Liver (tissue), 9 donors: ENCODE results near the gene HLCS. TPM values are rescaled to one million over a fixed set of nuclear protein-coding genes. Genes with fewer than 3 reads are reported as not detected.

Experiments
- DNase-seq: peaks from one replicate; pipeline ENCODE4 v3.0.0-alpha.2; 2017; ENCODE audit warnings: low spot score
- H3K27ac ChIP-seq, 2 donors: one replicate each; pipeline ENCODE4 v1.7.0; 2013; ENCODE audit warnings: inconsistent platforms in 2 of 2, low read length in 2 of 2, control low read depth in 1 of 2, low read depth in 1 of 2, mild to moderate bottlenecking in 1 of 2
- H3K27me3 ChIP-seq, 4 donors: one replicate each; pipeline versions ENCODE4 v1.6.1 to v1.7.0; 2013; ENCODE audit warnings: low read length in 3 of 4, inconsistent platforms in 1 of 4, mild to moderate bottlenecking in 1 of 4, moderate library complexity in 1 of 4; ENCODE audit not compliant: control insufficient read depth in 4 of 4, insufficient read depth in 4 of 4
- H3K36me3 ChIP-seq, 4 donors: one replicate each; pipeline versions ENCODE4 v1.6.1 to v1.7.0; 2013; ENCODE audit warnings: low read length in 3 of 4, mild to moderate bottlenecking in 3 of 4, low read depth in 1 of 4, moderate library complexity in 1 of 4; ENCODE audit not compliant: control insufficient read depth in 4 of 4, insufficient read depth in 3 of 4
- H3K4me1 ChIP-seq, 4 donors: one replicate each; pipeline versions ENCODE4 v1.6.1 to v1.7.0; 2013; ENCODE audit warnings: low read length in 3 of 4, mild to moderate bottlenecking in 3 of 4, moderate library complexity in 1 of 4; ENCODE audit not compliant: control insufficient read depth in 4 of 4, insufficient read depth in 4 of 4
- H3K4me3 ChIP-seq, 3 donors: one replicate each; pipeline versions ENCODE4 v1.6.1 to v1.7.0; 2013; ENCODE audit warnings: low read length in 3 of 3, control low read depth in 1 of 3, low read depth in 1 of 3, mild to moderate bottlenecking in 1 of 3
- H3K9ac ChIP-seq, 2 donors: one replicate each; pipeline ENCODE4 v1.7.0; 2013; ENCODE audit warnings: low read length in 2 of 2, mild to moderate bottlenecking in 2 of 2, moderate library complexity in 2 of 2, control low read depth in 1 of 2, low read depth in 1 of 2
- H3K9me3 ChIP-seq, 4 donors: one replicate each; pipeline versions ENCODE4 v1.6.1 to v1.7.0; 2013; ENCODE audit warnings: low read length in 3 of 4; ENCODE audit not compliant: control insufficient read depth in 4 of 4
- ATF3 ChIP-seq: IDR thresholded peaks from 2 replicates; pipeline ENCODE4 v1.6.1; 2016; ENCODE audit warnings: antibody characterized with exemption
- CTCF ChIP-seq: fragments of 150-350 bp; IDR thresholded peaks from 2 replicates; pipeline ENCODE4 v1.5.1; 2017; ENCODE audit warnings: improper control_type of control experiment, low read depth, low read length; ENCODE audit not compliant: missing input control
- EGR1 ChIP-seq, 2 donors: IDR thresholded peaks; 2 replicates each; pipeline ENCODE4 v1.6.1; 2016 to 2018; ENCODE audit warnings: antibody characterized with exemption in 2 of 2, low read depth in 2 of 2
- FOXA1 ChIP-seq: IDR thresholded peaks from 2 replicates; pipeline ENCODE4 v1.6.1; 2016; ENCODE audit warnings: antibody characterized with exemption
- HNF4G ChIP-seq: IDR thresholded peaks from 2 replicates; pipeline ENCODE4 v1.6.1; 2016; ENCODE audit warnings: antibody characterized with exemption
- JUND ChIP-seq, 2 donors: IDR thresholded peaks; 2 replicates each; pipeline ENCODE4 v1.6.1; 2016; ENCODE audit warnings: antibody characterized with exemption in 2 of 2
- MAX ChIP-seq: IDR thresholded peaks from 2 replicates; pipeline ENCODE4 v1.6.1; 2016; ENCODE audit warnings: antibody characterized with exemption
- NR2F2 ChIP-seq: IDR thresholded peaks from 2 replicates; pipeline ENCODE4 v1.6.1; 2016; ENCODE audit warnings: antibody characterized with exemption
- RAD21 ChIP-seq, 2 donors: IDR thresholded peaks; 2 replicates each; pipeline ENCODE4 v1.6.1; 2016; ENCODE audit warnings: antibody characterized with exemption in 2 of 2, mild to moderate bottlenecking in 2 of 2
- SP1 ChIP-seq: IDR thresholded peaks from 2 replicates; pipeline ENCODE4 v1.6.1; 2018; ENCODE audit warnings: antibody characterized with exemption, mild to moderate bottlenecking
- TAF1 ChIP-seq: conservative IDR thresholded peaks from 2 replicates; pipeline ENCODE4 v1.6.1; 2016; ENCODE audit warnings: antibody characterized with exemption, mild to moderate bottlenecking
- YY1 ChIP-seq: IDR thresholded peaks from 2 replicates; pipeline ENCODE4 v1.6.1; 2016; ENCODE audit warnings: antibody characterized with exemption, mild to moderate bottlenecking
- WGBS: extraction: QIAGEN DNeasy Blood & Tissue Kit; methylation state at CpG from one replicate; pipeline ENCODE4 v1.1.7; 2013; 5-methylcytosine and 5-hydroxymethylcytosine counted together
- polyA plus RNA-seq, 2 donors: library from polyadenylated mRNA; stranded (reverse) in 1 of 2; unstranded in 1 of 2; fragments of 200-250 nt in 1 of 2; fragments of >200 nt in 1 of 2; fragmentation: Nextera tagmentation in 1 of 2; extraction: Ambion mirVana in 1 of 2; gene quantifications; one replicate each; pipeline versions ENCODE4 v1.2.1 to v1.2.3, GENCODE V29; 2013 to 2015
- total RNA-seq, 2 donors: library from RNA; depleted of rRNA; stranded (reverse); fragments of >200 nt; gene quantifications; one replicate each; pipeline ENCODE4 v1.2.3, GENCODE V29; 2014
- TF ChIP-seq, protein P1 (sequence below): IDR thresholded peaks from 2 replicates; pipeline ENCODE4 v1.6.1; 2016; ENCODE audit warnings: antibody characterized with exemption, mild to moderate bottlenecking
- TF ChIP-seq, protein P2 (sequence below): IDR thresholded peaks from 2 replicates; pipeline ENCODE4 v1.6.1; 2016; ENCODE audit warnings: antibody characterized with exemption
- donor health status: healthy.
- donor health status: healthy.
- donor health status: healthy.
- donor health status: healthy.
- donor health status: healthy.

The HLCS gene
- total and polyA plus RNA-seq, 4 donors: 6.6 to 22.5 (median 8.3) TPM

DNA sequence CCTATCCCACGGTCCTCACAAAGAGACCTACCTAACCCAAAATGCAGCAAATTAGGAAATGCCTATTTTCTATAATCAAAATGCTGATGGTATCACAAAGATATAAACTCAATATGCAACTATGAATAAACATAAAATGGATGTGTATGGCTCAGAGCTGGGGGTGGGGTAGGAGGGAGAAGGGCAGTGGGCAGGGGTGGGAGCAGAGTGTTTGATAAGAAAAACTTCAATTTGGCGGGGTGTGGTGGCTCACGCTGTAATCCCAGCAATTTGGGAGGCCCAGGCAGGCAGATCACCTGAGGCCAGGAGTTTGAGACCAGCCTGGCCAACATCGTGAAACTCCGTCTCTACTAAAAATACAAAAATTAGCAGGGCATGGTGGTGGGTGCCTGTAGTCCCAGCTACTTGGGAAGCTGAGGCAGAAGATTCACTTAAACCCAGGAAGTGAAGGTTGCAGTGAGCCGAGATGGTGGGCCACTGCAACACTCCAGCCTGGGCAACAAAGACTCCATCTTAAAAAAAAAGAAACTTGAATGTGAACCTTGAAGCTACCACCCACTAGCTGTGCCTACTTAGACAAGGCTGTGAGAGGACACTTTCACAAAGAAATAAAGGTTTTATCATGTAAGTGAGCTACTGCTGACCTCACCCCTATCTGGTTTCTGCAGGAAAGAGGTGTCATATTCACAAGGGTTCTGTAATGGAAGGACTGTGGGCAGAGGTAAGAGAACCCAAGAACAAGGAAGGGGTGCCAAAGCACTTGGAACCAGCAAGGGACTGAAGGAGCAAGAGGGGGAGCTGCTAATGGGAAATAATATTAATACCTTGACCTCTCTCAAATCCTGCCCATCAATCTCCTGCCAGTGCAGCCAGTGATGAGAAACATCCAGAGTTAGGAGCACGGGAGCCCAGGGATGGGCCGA lies 53.0 kb downstream of the HLCS start:
- TF ChIP-seq YY1 (no peak), CTCF (no peak), NR2F2 (no peak), TAF1 (no peak), EGR1 (IDR thresholded peaks at IDR 0.05; ENCODE audit: low read depth in 2 of 2) (no peak), JUND (IDR thresholded peaks at IDR 0.05) (no peak), MAX (no peak), FOXA1 (no peak)
- TF ChIP-seq, protein P1, sequence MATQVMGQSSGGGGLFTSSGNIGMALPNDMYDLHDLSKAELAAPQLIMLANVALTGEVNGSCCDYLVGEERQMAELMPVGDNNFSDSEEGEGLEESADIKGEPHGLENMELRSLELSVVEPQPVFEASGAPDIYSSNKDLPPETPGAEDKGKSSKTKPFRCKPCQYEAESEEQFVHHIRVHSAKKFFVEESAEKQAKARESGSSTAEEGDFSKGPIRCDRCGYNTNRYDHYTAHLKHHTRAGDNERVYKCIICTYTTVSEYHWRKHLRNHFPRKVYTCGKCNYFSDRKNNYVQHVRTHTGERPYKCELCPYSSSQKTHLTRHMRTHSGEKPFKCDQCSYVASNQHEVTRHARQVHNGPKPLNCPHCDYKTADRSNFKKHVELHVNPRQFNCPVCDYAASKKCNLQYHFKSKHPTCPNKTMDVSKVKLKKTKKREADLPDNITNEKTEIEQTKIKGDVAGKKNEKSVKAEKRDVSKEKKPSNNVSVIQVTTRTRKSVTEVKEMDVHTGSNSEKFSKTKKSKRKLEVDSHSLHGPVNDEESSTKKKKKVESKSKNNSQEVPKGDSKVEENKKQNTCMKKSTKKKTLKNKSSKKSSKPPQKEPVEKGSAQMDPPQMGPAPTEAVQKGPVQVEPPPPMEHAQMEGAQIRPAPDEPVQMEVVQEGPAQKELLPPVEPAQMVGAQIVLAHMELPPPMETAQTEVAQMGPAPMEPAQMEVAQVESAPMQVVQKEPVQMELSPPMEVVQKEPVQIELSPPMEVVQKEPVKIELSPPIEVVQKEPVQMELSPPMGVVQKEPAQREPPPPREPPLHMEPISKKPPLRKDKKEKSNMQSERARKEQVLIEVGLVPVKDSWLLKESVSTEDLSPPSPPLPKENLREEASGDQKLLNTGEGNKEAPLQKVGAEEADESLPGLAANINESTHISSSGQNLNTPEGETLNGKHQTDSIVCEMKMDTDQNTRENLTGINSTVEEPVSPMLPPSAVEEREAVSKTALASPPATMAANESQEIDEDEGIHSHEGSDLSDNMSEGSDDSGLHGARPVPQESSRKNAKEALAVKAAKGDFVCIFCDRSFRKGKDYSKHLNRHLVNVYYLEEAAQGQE: no peak
- Histone ChIP-seq H3K4me1 (peaks cover 0 to 15% (median 12%) of the 10 kb centered on the region in 4 donors), H3K9ac (no peak overlapping the region), H3K4me3 (no peak overlapping the region), H3K36me3 (no peaks in the 10 kb centered on the region), H3K9me3 (no peaks in the 10 kb centered on the region), H3K27me3 (no peaks in the 10 kb centered on the region), H3K27ac (no peak overlapping the region)
- DNase-seq: no peak
- 98% methylated on average over 8 of the region's 8 CpGs for WGBS

- no peaks in the 10 kb centered on the region for H3K27me3 ChIP-seq
- TF ChIP-seq YY1 (no peak), TAF1 (no peak), JUND (IDR thresholded peaks at IDR 0.05) (no peak), RAD21 (IDR thresholded peaks at IDR 0.05) (no peak), CTCF (no peak), ATF3 (no peak), FOXA1 (no peak), SP1 (no peak), HNF4G (no peak)
- TF ChIP-seq, protein P1: no peak
- TF ChIP-seq, protein P2, sequence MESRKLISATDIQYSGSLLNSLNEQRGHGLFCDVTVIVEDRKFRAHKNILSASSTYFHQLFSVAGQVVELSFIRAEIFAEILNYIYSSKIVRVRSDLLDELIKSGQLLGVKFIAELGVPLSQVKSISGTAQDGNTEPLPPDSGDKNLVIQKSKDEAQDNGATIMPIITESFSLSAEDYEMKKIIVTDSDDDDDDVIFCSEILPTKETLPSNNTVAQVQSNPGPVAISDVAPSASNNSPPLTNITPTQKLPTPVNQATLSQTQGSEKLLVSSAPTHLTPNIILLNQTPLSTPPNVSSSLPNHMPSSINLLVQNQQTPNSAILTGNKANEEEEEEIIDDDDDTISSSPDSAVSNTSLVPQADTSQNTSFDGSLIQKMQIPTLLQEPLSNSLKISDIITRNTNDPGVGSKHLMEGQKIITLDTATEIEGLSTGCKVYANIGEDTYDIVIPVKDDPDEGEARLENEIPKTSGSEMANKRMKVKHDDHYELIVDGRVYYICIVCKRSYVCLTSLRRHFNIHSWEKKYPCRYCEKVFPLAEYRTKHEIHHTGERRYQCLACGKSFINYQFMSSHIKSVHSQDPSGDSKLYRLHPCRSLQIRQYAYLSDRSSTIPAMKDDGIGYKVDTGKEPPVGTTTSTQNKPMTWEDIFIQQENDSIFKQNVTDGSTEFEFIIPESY: no peak
- no peaks in the 10 kb centered on the region for H3K36me3 ChIP-seq
- no peak overlapping the region for H3K4me3 ChIP-seq
- no peaks in the 10 kb centered on the region for H3K9me3 ChIP-seq
- WGBS: 91% methylated on average over 17 of the region's 17 CpGs
- no peak overlapping the region for H3K27ac ChIP-seq
- no peak for DNase-seq
- H3K4me1 ChIP-seq: no peaks in the 10 kb centered on the region
- no peak overlapping the region for H3K9ac ChIP-seq
Measured at GRCh38 chr21:36910581-36911307, 55.7 kb downstream of the HLCS start.
